ENCODE data around the gene RCOR2.
A peak's percentile ranks its signal among the peaks of the same experiment; 100 is the strongest.

- TF ChIP-seq ZNF232 (CRISPR knock-in tag; IDR thresholded peaks at IDR 0.05) (no peak; the same call in 1 of the 2 replicates), ATF6 (CRISPR knock-in tag; IDR thresholded peaks at IDR 0.05) (no peak), NFE2L1 (CRISPR knock-in tag; IDR thresholded peaks at IDR 0.05) (no peak), ATF3 (CRISPR knock-in tag; conservative IDR thresholded peaks at IDR 0.05) (no peak), RELA (CRISPR knock-in tag; IDR thresholded peaks at IDR 0.05; ENCODE audit: borderline replicate concordance) (no peak), CREM (CRISPR knock-in tag; IDR thresholded peaks at IDR 0.05) (peak; percentile 34; the same call in 1 of the 2 replicates), USF1 (CRISPR knock-in tag; IDR thresholded peaks at IDR 0.05) (no peak)
- TF ChIP-seq, protein P1, sequence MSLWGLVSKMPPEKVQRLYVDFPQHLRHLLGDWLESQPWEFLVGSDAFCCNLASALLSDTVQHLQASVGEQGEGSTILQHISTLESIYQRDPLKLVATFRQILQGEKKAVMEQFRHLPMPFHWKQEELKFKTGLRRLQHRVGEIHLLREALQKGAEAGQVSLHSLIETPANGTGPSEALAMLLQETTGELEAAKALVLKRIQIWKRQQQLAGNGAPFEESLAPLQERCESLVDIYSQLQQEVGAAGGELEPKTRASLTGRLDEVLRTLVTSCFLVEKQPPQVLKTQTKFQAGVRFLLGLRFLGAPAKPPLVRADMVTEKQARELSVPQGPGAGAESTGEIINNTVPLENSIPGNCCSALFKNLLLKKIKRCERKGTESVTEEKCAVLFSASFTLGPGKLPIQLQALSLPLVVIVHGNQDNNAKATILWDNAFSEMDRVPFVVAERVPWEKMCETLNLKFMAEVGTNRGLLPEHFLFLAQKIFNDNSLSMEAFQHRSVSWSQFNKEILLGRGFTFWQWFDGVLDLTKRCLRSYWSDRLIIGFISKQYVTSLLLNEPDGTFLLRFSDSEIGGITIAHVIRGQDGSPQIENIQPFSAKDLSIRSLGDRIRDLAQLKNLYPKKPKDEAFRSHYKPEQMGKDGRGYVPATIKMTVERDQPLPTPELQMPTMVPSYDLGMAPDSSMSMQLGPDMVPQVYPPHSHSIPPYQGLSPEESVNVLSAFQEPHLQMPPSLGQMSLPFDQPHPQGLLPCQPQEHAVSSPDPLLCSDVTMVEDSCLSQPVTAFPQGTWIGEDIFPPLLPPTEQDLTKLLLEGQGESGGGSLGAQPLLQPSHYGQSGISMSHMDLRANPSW (CRISPR knock-in tag; conservative IDR thresholded peaks at IDR 0.05; ENCODE audit: low read depth), result no peak
- TF ChIP-seq, protein P2, sequence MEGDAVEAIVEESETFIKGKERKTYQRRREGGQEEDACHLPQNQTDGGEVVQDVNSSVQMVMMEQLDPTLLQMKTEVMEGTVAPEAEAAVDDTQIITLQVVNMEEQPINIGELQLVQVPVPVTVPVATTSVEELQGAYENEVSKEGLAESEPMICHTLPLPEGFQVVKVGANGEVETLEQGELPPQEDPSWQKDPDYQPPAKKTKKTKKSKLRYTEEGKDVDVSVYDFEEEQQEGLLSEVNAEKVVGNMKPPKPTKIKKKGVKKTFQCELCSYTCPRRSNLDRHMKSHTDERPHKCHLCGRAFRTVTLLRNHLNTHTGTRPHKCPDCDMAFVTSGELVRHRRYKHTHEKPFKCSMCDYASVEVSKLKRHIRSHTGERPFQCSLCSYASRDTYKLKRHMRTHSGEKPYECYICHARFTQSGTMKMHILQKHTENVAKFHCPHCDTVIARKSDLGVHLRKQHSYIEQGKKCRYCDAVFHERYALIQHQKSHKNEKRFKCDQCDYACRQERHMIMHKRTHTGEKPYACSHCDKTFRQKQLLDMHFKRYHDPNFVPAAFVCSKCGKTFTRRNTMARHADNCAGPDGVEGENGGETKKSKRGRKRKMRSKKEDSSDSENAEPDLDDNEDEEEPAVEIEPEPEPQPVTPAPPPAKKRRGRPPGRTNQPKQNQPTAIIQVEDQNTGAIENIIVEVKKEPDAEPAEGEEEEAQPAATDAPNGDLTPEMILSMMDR (IDR thresholded peaks at IDR 0.05), result peak; percentile 82
- TF ChIP-seq, protein P3, sequence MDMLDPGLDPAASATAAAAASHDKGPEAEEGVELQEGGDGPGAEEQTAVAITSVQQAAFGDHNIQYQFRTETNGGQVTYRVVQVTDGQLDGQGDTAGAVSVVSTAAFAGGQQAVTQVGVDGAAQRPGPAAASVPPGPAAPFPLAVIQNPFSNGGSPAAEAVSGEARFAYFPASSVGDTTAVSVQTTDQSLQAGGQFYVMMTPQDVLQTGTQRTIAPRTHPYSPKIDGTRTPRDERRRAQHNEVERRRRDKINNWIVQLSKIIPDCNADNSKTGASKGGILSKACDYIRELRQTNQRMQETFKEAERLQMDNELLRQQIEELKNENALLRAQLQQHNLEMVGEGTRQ (CRISPR knock-in tag; IDR thresholded peaks at IDR 0.05), result no peak; the same call in 1 of the 2 replicates
- TF ChIP-seq, protein P4, sequence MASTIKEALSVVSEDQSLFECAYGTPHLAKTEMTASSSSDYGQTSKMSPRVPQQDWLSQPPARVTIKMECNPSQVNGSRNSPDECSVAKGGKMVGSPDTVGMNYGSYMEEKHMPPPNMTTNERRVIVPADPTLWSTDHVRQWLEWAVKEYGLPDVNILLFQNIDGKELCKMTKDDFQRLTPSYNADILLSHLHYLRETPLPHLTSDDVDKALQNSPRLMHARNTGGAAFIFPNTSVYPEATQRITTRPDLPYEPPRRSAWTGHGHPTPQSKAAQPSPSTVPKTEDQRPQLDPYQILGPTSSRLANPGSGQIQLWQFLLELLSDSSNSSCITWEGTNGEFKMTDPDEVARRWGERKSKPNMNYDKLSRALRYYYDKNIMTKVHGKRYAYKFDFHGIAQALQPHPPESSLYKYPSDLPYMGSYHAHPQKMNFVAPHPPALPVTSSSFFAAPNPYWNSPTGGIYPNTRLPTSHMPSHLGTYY (CRISPR knock-in tag; IDR thresholded peaks at IDR 0.05), result no peak
- TF ChIP-seq, protein P5, sequence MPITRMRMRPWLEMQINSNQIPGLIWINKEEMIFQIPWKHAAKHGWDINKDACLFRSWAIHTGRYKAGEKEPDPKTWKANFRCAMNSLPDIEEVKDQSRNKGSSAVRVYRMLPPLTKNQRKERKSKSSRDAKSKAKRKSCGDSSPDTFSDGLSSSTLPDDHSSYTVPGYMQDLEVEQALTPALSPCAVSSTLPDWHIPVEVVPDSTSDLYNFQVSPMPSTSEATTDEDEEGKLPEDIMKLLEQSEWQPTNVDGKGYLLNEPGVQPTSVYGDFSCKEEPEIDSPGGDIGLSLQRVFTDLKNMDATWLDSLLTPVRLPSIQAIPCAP (CRISPR knock-in tag; IDR thresholded peaks at IDR 0.05), result no peak
These were observed 4.0 kb upstream of the RCOR2 start for GRCh38 chr11:63920939-63921417.
